Activated CD8-positive, alpha-beta memory T cell treated with anti-CD3 and anti-CD28 coated beads for 36 hours (primary cell): ENCODE results near the gene HDAC4. TPM values are rescaled to one million over a fixed set of nuclear protein-coding genes. Genes with fewer than 3 reads are reported as not detected.
"Not testable (repeated sequence)": the region's sequence is repeated elsewhere in the genome, so short reads cannot be mapped to it uniquely, and the experiment has no call there.

Experiments used
- CTCF ChIA-PET: fragments of 350-600 bp; sonication (Branson Sonifier 250); formaldehyde crosslinking; loops from one replicate; lab custom pipeline; 2021; ENCODE audit warnings: antibody characterized with exemption; lab: Charles Lee
- POLR2A ChIA-PET: fragments of 350-600 bp; sonication (Branson Sonifier 250); formaldehyde crosslinking; loops from one replicate; lab custom pipeline; 2021; ENCODE audit warnings: antibody characterized with exemption; lab: Charles Lee
- total RNA-seq, 2 experiments: library from RNA; stranded (reverse); gene quantifications; one replicate each; pipeline ENCODE4 v1.2.3, GENCODE V29; 2021

HDAC4 gene
- total RNA-seq, 2 experiments from 2014 or later, result 19.7 to 23.5 TPM

- CTCF ChIA-PET, result no interaction called here
- POLR2A ChIA-PET, result no interaction called here
Observed at GRCh38 chr2:239283288-239283945, 117.4 kb downstream of the HDAC4 start.

- POLR2A ChIA-PET, result no interaction called here
Observed at GRCh38 chr2:239282448-239283287, 118.2 kb downstream of the HDAC4 start.

GRCh38 chr2:239280296-239281017 lies 120.4 kb downstream of the HDAC4 start:
- POLR2A ChIA-PET, CTCF ChIA-PET: not testable (repeated sequence)

More at GRCh38 chr2:239282448-239283287, 118.2 kb downstream of the HDAC4 start:
- CTCF ChIA-PET, result no interaction called here

- ChIA-PET CTCF (interaction anchor here (1.4 kb wide), 1 partner anchor 136 kb away, joined by 5 read pairs; no protein-coding TSS in a partner anchor), POLR2A (no interaction called here)
Observed at GRCh38 chr2:239279508-239280295, 121.1 kb downstream of the HDAC4 start.

GRCh38 chr2:239278941-239279365 lies 121.9 kb downstream of the HDAC4 start:
- ChIA-PET POLR2A (no interaction called here), CTCF (interaction anchor here (1.4 kb wide), 1 partner anchor 135 kb away, joined by 5 read pairs; no protein-coding TSS in a partner anchor)

- ChIA-PET CTCF (interaction anchor here (1.4 kb wide), 1 partner anchor 134 kb away, joined by 5 read pairs; no protein-coding TSS in a partner anchor), POLR2A (no interaction called here)
Observed at GRCh38 chr2:239278361-239278760, 122.5 kb downstream of the HDAC4 start.

GRCh38 chr2:239277401-239278085 lies 123.3 kb downstream of the HDAC4 start:
- CTCF ChIA-PET, result no interaction called here
- POLR2A ChIA-PET, result interaction anchor here (0.7 kb wide), 1 partner anchor 25 kb away, joined by 4 read pairs; no protein-coding TSS in a partner anchor

- CTCF ChIA-PET, result no interaction called here
- POLR2A ChIA-PET, result interaction anchor here (0.7 to 2.2 kb wide), 2 partner anchors 25 to 28 kb away, joined by 4 to 5 read pairs; no protein-coding TSS in a partner anchor
Observed at GRCh38 chr2:239276851-239277250, 124.0 kb downstream of the HDAC4 start.

GRCh38 chr2:239275847-239276831 lies 124.7 kb downstream of the HDAC4 start:
- ChIA-PET CTCF (interaction anchor here (1.0 to 1.8 kb wide), 4 partner anchors 10 to 24 kb away, joined by 3 to 5 read pairs (median 4); no protein-coding TSS in a partner anchor), POLR2A (interaction anchor here (0.7 to 2.2 kb wide), 3 partner anchors 9 to 28 kb away, joined by 4 to 5 read pairs (median 4); no protein-coding TSS in a partner anchor)

- CTCF ChIA-PET, result interaction anchor here (0.7 to 1.8 kb wide), 5 partner anchors 9 to 59 kb away, joined by 3 to 5 read pairs (median 3); no protein-coding TSS in a partner anchor
- POLR2A ChIA-PET, result interaction anchor here (1.0 to 2.2 kb wide), 3 partner anchors 10 to 106 kb away, joined by 3 to 5 read pairs (median 4); no protein-coding TSS in a partner anchor
Observed at GRCh38 chr2:239275044-239275685, 125.7 kb downstream of the HDAC4 start.

GRCh38 chr2:239274391-239275043 lies 126.3 kb downstream of the HDAC4 start:
- CTCF ChIA-PET, result interaction anchor here (0.7 to 2.1 kb wide), 5 partner anchors 11 to 58 kb away, joined by 3 to 6 read pairs (median 4); no protein-coding TSS in a partner anchor
- POLR2A ChIA-PET, result interaction anchor here (0.7 to 2.2 kb wide), 4 partner anchors 10 to 106 kb away, joined by 3 to 5 read pairs (median 4); no protein-coding TSS in a partner anchor

GRCh38 chr2:239273280-239274234 lies 127.3 kb downstream of the HDAC4 start:
- ChIA-PET CTCF (interaction anchor here (1.0 to 2.1 kb wide), 2 partner anchors 12 to 22 kb away, joined by 3 to 6 read pairs; no protein-coding TSS in a partner anchor), POLR2A (interaction anchor here (0.8 to 1.0 kb wide), 2 partner anchors 107 to 128 kb away, joined by 3 read pairs; partner anchors contain the start of gene HDAC4)

GRCh38 chr2:239272626-239273025 lies 128.2 kb downstream of the HDAC4 start:
- ChIA-PET CTCF (interaction anchor here (1.0 to 2.1 kb wide), 2 partner anchors 13 to 23 kb away, joined by 3 to 6 read pairs; no protein-coding TSS in a partner anchor), POLR2A (no interaction called here)

- POLR2A ChIA-PET, result no interaction called here
- CTCF ChIA-PET, result no interaction called here
Observed at GRCh38 chr2:239271882-239272281, 128.9 kb downstream of the HDAC4 start.
